Tibial nerve (tissue), 4 donors: Measurements from ENCODE around the gene AP2B1. TPM values are rescaled to one million over a fixed set of nuclear protein-coding genes. Genes with fewer than 3 reads are reported as not detected.

Experiments
- DNase-seq, 2 donors: peaks; one replicate each; pipeline ENCODE4 v3.0.0-alpha.2; 2019; ENCODE audit warnings: low spot score in 2 of 2
- H3K27ac ChIP-seq, 4 donors: fragments of 200-600 bp; sonication (generic) in 3 of 4; one replicate each; pipeline ENCODE4 v1.5.1; 2017 to 2019; ENCODE audit warnings: mild to moderate bottlenecking in 1 of 4
- H3K27me3 ChIP-seq, 2 donors: fragments of 200-600 bp; sonication (generic) in 1 of 2; one replicate each; pipeline versions ENCODE4 v1.5.1 to v1.6.0; 2017 to 2019
- H3K36me3 ChIP-seq, 3 donors: fragments of 200-600 bp; sonication (generic); one replicate each; pipeline ENCODE4 v1.5.1; 2018 to 2019
- H3K4me1 ChIP-seq, 4 donors: fragments of 200-600 bp; sonication (generic) in 3 of 4; one replicate each; pipeline ENCODE4 v1.5.1; 2017 to 2019
- H3K4me3 ChIP-seq, 4 donors: fragments of 200-600 bp; sonication (generic) in 3 of 4; one replicate each; pipeline ENCODE4 v1.5.1; 2017 to 2019; ENCODE audit warnings: mild to moderate bottlenecking in 1 of 4, moderate library complexity in 1 of 4
- H3K9me3 ChIP-seq, 4 donors: fragments of 200-600 bp; sonication (generic) in 3 of 4; one replicate each; pipeline ENCODE4 v1.5.1; 2017 to 2019
- CTCF ChIP-seq, 5 experiments: fragments of 200-600 bp in 3 of 5; fragments of 450-650 bp in 2 of 5; sonication (generic) in 3 of 5; IDR thresholded peaks; one replicate each; pipeline ENCODE4 v1.5.1; 2016 to 2019; ENCODE audit warnings: antibody characterized with exemption in 5 of 5, mild to moderate bottlenecking in 3 of 5, moderate library complexity in 2 of 5
- EP300 ChIP-seq, 2 donors: sonication (generic); formaldehyde crosslinking; IDR thresholded peaks; one replicate each; pipeline ENCODE4 v1.6.1; 2017; ENCODE audit warnings: antibody characterized with exemption in 2 of 2, mild to moderate bottlenecking in 1 of 2
- POLR2A ChIP-seq, 2 donors: fragments of 450-650 bp; IDR thresholded peaks; one replicate each; pipeline ENCODE4 v1.6.1; 2017; ENCODE audit warnings: antibody characterized with exemption in 2 of 2, mild to moderate bottlenecking in 2 of 2, moderate library complexity in 2 of 2
- WGBS, 2 donors: methylation state at CpG; one replicate each; pipeline ENCODE4 v1.1.5; 2018; 5-methylcytosine and 5-hydroxymethylcytosine counted together
- total RNA-seq, 4 donors: library from RNA; depleted of rRNA; stranded (reverse); fragments of >200 nt; gene quantifications; one replicate each; pipeline ENCODE4 v1.1.0, GENCODE V29; 2016

AP2B1 gene
- total RNA-seq, 4 donors from 2014 or later = 59.9 to 77.7 (median 62.0) TPM

GRCh38 chr17:35541434-35541833 lies 45.7 kb upstream of the AP2B1 start:
- Histone ChIP-seq H3K4me3 (peak overlapping the region in 2 of 4 donors; percentile 43 to 44), H3K4me1 (peaks cover 0 to 39% (median 13%) of the 10 kb centered on the region in 4 donors), H3K27ac (peak overlapping the region in 3 of 4 donors; percentile 75 to 76 (median 76)), H3K36me3 (no peaks in the 10 kb centered on the region), H3K27me3 (no peaks in the 10 kb centered on the region), H3K9me3 (no peaks in the 10 kb centered on the region)
- no peak for TF ChIP-seq CTCF (IDR thresholded peaks at IDR 0.05)
- no peak for TF ChIP-seq POLR2A (IDR thresholded peaks at IDR 0.05)
- no peak for TF ChIP-seq EP300 (IDR thresholded peaks at IDR 0.05)
- no peak for DNase-seq
- WGBS, 2 donors = 54 to 77% methylated on average over 1 of the region's 1 CpG

- no peaks in the 10 kb centered on the region for H3K9me3 ChIP-seq
- TF ChIP-seq POLR2A (IDR thresholded peaks at IDR 0.05) (no peak), EP300 (IDR thresholded peaks at IDR 0.05) (no peak), CTCF (IDR thresholded peaks at IDR 0.05) (no peak)
Observed at GRCh38 chr17:35542990-35543389, 44.1 kb upstream of the AP2B1 start.

GRCh38 chr17:35543856-35544255 lies 43.3 kb upstream of the AP2B1 start:
- no peaks in the 10 kb centered on the region for H3K27me3 ChIP-seq
- DNase-seq = no peak
- H3K4me1 ChIP-seq = peaks cover 0 to 18% (median 6%) of the 10 kb centered on the region in 4 donors

More at GRCh38 chr17:35542990-35543389, 44.1 kb upstream of the AP2B1 start:
- no peak for DNase-seq
- no peak overlapping the region for H3K4me3 ChIP-seq
- no peaks in the 10 kb centered on the region for H3K36me3 ChIP-seq
- no peak overlapping the region for H3K27ac ChIP-seq
- H3K4me1 ChIP-seq = peaks cover 0 to 26% (median 8%) of the 10 kb centered on the region in 4 donors
- no peaks in the 10 kb centered on the region for H3K27me3 ChIP-seq

GRCh38 chr17:35545150-35545549 lies 42.0 kb upstream of the AP2B1 start:
- TF ChIP-seq EP300 (IDR thresholded peaks at IDR 0.05) (no peak), CTCF (IDR thresholded peaks at IDR 0.05) (no peak), POLR2A (IDR thresholded peaks at IDR 0.05) (no peak)
- H3K4me1 ChIP-seq = peaks cover 0 to 8% (median 2%) of the 10 kb centered on the region in 4 donors
- H3K27ac ChIP-seq = no peak overlapping the region
- H3K27me3 ChIP-seq = no peaks in the 10 kb centered on the region
- H3K36me3 ChIP-seq = no peaks in the 10 kb centered on the region
- DNase-seq = no peak
- H3K9me3 ChIP-seq = no peaks in the 10 kb centered on the region
- no peak overlapping the region for H3K4me3 ChIP-seq
- WGBS, 2 donors = 67 to 88% methylated on average over 1 of the region's 1 CpG

More at GRCh38 chr17:35543856-35544255, 43.3 kb upstream of the AP2B1 start:
- H3K4me3 ChIP-seq = no peak overlapping the region
- WGBS, 2 donors = 41 to 52% methylated on average over 1 of the region's 1 CpG
- no peaks in the 10 kb centered on the region for H3K36me3 ChIP-seq
- H3K9me3 ChIP-seq = no peaks in the 10 kb centered on the region
- TF ChIP-seq POLR2A (IDR thresholded peaks at IDR 0.05) (no peak), CTCF (IDR thresholded peaks at IDR 0.05) (no peak), EP300 (IDR thresholded peaks at IDR 0.05) (no peak)
- no peak overlapping the region for H3K27ac ChIP-seq

- no peak for TF ChIP-seq EP300 (IDR thresholded peaks at IDR 0.05)
- no peak for TF ChIP-seq CTCF (IDR thresholded peaks at IDR 0.05)
- no peak for TF ChIP-seq POLR2A (IDR thresholded peaks at IDR 0.05)
- Histone ChIP-seq H3K4me3 (no peak overlapping the region), H3K9me3 (no peaks in the 10 kb centered on the region), H3K36me3 (no peaks in the 10 kb centered on the region), H3K27me3 (no peaks in the 10 kb centered on the region), H3K27ac (no peak overlapping the region), H3K4me1 (no peaks in the 10 kb centered on the region)
- 66 to 67% methylated on average over 1 of the region's 1 CpG for WGBS, 2 donors
- DNase-seq = no peak
Observed at GRCh38 chr17:35546487-35546886, 40.6 kb upstream of the AP2B1 start.
